GM21786 (cell line): ENCODE results near the gene ZBTB7A.

Source experiments
- ATAC-seq: cut with Tn5 transposase; IDR thresholded peaks from one replicate; pipeline ENCODE4 v1.9.1; 2021; ENCODE audit not compliant: unreplicated experiment

ZBTB7A gene

DNA sequence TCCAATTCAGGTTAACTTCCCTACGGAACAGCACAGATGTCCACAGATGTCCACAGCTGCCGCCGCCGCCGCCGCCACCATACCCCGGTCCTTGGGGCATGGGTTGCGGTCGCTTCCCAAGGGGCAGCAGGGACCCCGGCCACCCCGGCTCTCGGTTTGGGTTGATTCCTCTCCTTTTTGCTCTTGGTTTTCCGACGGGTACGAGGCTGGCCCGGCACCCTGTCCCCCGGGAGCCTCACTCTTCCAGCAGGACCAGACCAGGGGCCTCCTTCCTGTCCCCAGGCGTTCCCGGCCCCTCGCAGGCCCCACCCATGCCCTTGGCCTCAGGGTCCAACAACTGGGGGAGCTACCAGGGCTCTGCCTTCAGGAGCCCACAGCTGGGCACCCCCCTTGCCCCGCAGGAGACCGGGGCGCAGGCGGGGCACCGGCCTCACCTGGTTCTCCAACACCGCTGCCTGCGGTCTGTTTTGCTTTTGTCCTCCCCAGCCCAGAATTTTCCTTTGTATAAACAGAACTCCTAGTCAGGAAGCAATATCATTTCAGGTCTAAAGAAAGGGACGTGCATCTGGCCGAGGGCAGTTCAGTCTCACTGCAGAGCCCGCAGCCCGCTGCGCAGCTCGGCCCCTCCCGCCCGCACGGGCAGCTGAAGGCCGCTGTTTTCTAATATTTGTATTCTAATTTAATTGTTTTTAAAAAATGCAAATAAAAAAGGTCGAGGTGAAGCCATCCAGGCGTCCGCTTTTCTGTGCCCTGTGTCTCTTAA is 27.9 kb downstream of the ZBTB7A start:
- ATAC-seq, result no peak

DNA sequence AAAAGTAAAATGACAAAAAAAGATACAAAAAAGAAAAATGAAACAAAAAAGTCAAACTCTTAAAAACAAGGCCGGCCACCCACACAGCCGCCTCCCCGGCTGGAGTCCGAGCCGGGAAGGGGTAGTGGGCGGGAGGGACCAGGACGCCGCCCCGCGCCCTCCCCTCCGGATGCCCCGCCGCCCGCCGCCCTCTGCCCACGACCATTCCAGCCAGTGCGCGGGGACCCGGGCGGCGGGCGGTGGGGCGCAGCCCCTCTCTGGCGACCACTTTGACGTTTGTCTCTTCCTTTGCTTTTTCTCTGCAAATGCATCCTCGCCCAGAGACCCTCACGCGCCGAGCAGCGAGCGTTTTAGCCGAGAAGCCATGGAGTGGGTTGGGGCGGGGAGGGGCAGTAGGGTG is 28.6 kb downstream of the ZBTB7A start:
- ATAC-seq, result no peak

DNA sequence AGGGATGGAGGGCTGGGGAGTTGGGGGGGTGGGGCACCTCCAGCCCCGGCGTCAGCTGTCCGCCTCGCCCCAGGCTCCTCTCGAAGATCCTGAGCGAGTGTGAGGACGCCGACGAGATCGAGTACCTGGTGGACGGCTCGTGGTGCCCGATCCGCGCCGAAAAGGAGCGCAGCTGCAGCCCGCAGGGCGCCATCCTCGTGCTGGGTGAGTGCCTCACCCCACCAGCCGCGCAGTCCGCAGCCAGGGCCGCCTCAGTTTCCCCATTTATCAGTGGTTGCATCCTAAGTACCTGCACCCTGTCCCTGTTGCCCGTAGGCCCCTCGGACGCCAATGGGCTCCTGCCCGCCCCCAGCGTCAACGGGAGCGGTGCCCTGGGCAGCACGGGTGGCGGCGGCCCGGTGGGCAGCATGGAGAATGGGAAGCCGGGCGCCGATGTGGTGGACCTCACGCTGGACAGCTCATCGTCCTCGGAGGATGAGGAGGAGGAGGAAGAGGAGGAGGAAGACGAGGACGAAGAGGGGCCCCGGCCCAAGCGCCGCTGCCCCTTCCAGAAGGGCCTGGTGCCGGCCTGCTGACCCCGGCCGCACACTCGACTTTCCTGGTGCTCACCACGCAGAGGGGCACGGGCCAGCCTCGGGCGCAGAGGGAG is 29.3 kb downstream of the ZBTB7A start:
- no peak for ATAC-seq

DNA sequence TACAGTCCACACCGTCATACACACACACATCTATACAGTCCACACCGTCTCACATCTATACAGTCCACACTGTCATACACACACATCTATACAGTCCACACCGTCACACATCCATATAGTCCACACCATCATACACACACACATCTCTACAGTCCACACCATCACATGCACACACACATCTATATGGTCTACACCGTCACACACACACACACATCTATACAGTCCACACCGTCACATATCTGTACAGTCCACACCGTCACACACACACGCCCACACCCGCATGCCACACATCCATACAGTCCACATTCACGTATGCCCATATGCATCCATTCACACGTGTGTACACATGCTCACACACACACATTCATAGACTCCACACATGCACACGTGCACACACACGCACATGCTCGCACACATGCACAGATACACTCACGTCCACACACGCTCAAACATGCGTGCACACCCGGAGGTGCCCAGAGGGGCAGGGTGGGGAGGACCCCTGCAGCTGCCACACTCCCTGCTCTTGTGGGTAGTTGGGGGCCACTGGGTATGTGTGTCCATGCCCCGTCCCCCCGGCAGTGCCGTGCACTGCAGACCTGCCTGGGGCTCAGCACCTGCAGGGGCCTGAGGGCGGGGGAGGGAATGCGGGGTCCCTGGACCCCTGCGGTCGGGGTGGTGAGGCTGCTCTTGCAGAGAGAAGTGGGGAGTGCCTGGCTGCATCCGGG is 30.0 kb downstream of the ZBTB7A start:
- ATAC-seq, result no peak

DNA sequence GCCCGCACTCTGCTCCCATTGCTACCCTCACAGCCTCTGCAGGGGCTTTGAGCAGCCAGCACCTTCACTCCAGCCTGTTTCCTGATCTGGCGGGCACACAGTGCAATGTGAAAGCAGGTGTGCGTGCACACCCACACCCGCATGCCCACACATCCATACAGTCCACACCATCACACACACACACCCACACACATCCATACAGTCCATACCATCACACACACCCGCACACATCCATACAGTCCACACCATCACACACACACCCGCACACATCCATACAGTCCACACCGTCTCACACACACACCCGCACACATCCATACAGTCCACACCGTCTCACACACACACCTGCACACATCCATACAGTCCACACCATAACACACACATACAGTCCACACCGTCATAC is 31.1 kb downstream of the ZBTB7A start:
- ATAC-seq, result no peak

DNA sequence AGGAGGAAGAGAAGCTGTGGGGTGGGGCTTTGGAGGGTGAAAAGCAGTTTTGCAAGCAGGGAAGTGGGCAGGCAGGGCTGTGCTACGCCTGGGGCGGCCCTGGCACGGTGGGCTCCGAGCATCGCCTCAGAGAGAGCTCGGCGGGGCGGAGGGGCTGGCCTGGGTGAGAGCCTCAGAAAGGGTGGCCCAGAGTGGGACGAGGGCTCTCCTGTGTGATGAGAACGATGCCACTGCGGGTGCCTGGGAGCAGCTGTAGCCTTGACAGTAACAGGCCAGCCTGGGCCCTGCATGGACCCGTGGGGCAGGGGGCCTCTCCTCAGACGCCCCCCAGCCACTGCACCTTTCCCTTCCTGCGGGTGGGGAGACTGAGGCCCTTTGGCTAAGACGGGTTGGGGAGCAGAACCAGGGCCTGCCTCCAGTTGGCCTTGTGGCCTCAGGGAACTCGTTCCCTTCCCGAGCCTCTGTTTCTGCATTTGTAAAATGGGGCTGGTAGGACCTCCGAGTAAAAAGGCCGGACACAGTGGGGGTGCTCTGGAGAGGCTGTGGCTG is 31.6 kb downstream of the ZBTB7A start:
- no peak for ATAC-seq

DNA sequence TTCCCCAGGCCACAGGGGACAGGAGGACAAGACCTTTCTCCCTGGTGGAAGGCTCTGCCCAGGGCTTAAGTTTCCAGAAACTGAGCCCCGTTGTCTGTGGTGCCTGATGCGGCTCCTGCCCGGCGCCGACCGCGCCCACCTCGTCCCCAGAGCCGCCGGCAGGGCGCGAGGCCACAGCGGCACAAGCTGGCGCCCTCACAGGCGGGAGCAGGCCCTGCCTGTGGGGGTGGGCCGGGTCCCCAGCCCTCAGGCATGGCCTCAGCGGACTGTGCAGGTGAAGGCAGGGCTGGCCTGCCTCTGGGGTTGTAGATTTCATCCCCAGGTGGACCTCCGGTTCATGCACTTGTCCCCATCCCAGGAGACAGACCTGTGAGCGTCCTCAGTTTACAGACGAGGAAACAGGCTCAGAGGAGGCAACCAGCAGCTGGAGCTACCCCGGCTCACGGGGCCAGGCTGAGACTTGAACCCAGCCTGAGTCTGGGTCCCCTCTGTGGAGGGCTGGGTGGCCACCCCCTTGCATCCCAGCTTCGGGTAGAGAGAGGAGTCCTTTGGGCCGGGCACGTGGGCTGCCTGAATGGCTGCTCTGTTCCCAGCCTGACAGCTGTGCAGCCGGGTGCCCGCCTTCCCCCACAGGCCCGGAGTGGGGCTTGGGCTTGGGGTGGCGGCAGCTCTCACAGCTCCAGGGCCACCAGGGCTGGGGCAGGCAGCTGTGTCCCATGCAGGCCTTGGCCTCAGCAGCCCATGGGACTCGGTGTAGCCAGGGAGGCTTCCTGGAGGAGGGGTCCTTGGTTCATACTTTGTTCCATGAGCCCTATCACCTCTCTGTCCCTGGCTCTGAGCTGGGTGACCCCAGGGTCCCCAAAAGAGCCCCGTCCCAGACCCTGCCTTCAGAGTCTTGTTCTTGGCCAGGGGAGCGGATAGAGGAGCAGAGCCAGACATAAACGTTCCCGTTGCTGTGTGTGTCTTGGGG is 32.4 kb downstream of the ZBTB7A start:
- ATAC-seq, result no peak

DNA sequence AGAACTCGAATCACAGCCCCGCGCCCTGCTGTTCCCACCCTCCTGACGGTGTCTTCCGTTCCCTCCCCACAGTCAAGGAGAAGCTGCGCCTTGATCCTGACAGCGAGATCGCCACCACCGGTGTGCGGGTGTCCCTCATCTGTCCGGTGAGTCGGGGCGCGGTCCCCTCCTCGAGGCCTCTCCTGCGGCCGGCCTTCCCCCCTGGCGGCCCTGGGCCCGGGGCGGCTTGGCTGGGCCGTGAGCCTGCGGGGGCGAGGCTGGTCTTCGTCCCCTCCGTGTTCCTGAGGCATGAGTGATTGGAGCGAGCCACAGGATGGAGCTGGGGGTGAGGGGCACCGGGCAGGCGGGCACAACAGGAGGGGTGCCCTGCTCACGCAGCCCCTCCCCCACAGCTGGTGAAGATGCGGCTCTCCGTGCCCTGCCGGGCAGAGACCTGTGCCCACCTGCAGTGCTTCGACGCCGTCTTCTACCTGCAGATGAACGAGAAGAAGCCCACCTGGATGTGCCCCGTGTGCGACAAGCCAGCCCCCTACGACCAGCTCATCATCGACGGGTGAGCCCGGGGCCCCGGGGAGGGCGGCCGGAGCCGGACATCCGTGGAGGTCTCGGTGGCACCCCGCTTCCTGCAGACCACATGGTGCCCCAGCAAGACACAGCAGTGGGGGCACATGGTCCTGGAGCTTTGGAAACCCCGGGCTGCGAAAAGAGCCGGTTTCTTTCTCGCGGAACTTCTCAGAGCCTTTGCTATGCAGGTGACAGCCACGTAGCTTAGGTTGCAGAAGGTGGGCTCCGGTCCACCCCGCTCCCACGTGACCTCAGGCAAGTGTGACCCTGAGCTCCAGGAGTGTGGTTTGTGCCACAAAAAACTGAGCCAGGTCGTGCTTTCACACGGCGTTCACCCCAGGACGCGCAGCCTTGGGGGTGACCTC is 33.4 kb downstream of the ZBTB7A start:
- ATAC-seq, result no peak

DNA sequence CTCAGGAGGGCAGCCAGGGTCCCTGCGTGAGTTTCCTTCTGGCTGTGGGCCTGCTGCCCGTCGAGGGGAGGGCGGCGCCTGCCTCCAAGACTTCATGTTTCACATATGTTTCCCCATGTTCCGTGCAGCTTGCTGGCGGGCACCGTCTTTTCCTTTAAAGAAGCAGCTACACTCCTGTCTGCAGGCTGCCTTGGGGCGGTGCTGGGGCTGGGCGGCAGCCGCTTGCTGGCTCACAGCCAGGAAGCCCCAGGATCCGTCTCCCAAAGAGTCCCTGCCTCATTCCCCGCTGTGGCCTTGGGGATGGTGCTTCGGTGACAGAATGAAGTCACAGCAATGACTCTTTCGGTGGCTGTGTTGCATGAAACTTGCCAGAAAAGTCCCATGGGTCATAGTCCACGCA is 34.3 kb downstream of the ZBTB7A start:
- ATAC-seq, result no peak

DNA sequence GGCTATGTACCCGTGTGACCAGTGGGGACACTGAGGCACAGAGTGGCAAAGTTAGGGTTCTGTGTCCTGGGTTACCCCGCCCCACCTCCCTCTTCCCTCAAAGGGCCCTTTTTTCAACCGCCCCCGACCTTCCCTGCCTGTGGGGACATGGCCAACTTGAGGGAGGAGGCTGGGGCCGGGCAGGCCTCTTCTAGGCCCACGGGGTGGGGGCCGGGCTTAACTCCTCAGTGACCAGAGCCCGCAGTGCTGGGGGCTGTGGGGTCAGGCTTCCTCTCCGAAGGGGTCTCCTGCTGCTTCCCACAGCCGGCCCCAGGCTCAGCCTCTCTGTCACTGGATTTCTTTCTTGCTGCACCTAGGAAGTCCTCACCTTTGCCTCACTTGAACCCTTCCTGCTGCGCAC is 35.3 kb downstream of the ZBTB7A start:
- no peak for ATAC-seq

DNA sequence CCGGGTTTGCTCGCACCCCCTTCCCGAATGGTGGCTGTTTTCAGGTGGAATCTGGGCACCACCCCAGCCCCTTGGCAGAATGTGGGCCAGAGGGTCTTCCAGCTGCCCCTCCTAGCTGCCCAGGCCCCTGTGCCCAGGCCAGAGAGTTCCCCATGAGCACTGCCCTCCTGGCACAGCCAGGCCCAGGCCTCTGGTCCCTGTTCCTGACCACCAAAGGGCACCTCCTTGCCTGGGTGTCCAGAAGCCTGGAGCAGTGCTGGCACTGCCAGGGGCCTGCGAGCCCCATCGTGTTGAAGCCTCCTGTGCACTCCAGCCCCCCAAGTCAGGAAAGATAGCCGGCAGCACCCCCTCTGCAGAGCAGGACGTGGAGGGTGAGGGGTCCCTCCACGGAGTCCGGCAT is 35.7 kb downstream of the ZBTB7A start:
- no peak for ATAC-seq

DNA sequence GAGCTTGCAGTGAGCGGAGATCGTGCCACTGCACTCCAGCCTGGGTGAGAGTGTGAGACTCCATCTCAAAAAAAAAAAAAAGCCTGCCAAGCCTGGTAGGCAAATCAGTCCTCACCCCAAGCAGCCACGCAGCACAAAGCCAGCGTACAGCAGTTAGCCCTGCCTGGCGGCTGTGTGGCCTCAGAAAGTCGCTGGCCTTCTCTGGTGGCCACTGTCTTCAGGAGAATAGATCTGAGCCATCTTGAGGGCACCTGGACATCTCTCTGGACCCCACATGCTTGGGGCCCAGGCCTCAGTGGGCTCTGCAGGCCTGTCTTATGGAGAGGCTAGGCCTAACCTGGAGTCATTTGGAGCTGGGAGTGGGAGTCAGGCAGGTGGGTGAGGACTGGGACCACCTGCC is 36.1 kb downstream of the ZBTB7A start:
- no peak for ATAC-seq

DNA sequence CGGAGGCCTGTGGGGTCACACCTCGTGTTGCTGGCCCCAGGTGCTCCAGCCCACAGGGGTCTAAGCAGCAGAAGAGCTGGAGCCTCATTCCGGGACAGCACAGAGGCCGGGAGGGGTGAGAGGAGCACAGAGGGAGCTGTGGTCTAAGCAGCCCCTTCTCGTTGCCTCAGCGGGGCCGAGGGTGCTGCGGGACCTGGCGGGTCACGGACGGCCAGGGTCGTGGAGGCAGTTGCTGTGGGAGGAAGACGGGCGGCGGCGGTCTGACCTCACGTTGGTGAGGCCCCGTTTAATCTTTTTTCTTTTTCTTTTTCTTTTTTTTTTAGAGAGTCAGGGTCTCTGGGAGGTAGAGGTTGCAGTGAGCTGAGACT is 37.5 kb downstream of the ZBTB7A start:
- ATAC-seq, result no peak

DNA sequence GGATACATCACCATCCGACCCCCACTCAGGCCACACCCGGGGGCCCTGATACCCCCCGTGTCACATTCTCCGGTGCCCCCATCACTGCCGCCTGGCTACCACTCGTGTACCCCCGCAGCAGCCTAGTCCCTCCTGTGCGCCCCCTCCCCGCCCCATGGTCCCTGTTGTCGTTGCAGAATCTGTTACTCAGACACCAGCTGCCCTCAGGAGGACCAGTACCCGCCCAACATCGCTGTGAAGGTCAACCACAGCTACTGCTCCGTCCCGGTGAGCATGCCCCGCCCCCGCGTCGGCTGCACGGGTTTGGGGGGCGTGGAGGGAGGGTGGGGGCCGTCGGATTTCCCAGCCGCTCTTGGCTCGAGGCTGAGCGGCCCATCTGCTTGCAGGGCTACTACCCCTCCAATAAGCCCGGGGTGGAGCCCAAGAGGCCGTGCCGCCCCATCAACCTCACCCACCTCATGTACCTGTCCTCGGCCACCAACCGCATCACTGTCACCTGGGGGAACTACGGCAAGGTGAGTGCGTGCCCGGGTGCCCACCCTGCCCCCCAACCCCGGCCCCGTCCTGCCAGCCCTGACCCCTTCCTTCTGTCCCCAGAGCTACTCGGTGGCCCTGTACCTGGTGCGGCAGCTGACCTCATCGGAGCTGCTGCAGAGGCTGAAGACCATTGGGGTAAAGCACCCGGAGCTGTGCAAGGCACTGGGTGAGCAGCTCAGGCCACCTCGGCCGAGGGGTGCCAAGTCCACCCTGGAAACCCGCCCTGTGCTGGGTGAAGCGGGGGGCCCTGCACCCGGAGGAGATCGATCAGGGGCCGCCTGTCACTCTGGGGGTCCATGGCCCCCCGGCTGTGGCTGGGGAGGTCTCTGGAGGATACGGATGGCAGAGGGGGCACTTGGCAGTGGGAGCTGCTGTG is 38.1 kb downstream of the ZBTB7A start:
- ATAC-seq, result no peak

DNA sequence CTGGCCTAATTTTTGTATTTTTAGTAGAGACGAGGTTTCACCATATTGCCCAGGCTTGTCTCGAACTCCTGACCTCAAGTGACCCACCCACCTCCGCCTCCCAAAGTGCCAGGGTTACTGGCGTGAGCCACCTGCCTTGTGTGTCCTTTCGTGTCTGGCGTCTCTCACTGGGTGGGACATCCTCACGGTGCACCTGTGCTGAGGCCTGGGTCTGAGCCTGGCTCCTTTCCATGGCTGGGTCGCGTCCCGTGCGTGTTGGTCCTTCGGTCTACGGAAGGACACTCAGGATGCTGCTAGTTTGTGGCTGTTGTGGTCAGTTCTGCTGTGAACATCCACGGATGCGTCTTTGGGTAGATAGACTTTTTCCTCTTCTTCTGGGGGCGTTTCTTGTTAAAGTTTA is 39.6 kb downstream of the ZBTB7A start:
- no peak for ATAC-seq

DNA sequence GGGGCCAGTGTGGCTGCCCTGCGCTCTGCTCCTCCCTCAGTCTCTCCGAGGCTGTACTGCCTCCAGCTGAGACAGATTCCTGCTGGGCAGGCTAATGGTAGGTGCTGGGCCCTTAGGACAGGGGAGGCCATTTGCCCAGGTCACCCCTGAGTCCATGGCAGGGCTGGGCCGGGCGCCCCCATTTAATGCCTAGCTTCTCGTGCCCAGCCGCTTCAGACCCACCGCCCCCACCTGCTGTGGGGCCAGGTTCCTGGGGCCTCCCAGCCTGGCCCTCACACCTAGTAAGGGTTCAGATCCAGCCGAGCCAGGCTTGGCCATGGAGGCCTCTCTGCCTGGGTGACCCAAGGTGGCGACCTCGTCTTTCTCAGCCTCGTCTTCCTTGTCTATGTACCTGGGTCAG is 41.4 kb downstream of the ZBTB7A start:
- ATAC-seq, result no peak

DNA sequence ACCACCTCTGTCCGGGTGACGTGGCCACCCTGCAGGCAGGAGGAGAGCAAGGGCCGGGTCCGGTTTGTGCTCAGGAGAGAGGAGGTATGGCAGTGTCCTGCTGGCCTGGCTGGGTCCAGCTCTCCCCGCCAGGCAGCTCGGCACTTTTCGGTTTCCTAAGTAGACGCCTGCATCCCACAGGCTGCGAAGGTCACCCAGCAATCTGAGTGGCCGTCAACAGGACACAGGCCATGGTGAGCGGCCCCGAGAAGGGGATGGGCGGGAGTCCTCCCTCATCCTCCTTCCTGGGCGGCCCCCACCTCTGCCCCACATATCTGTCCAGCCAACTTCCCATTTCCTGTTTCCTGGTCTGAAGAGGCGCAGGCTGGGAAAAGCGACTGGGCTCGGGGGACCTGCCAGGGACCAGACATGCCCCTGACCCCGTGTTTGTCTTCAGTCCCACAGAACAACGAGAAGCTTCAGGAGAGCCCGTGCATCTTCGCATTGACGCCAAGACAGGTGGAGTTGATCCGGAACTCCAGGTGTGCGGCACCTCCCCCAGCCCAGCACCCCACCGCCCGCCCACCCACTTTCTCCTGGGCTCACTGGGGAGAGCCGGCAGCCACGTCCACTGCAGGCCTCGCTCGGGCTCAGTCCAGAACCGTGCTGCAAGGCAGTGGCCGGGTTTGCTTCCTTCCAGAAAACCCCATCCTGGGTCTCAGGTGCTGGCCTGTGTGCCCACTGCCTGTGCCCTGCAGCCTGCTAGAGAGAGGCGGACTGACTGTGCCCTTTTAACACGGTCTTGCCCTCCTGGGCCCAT is 42.9 kb downstream of the ZBTB7A start:
- no peak for ATAC-seq

DNA sequence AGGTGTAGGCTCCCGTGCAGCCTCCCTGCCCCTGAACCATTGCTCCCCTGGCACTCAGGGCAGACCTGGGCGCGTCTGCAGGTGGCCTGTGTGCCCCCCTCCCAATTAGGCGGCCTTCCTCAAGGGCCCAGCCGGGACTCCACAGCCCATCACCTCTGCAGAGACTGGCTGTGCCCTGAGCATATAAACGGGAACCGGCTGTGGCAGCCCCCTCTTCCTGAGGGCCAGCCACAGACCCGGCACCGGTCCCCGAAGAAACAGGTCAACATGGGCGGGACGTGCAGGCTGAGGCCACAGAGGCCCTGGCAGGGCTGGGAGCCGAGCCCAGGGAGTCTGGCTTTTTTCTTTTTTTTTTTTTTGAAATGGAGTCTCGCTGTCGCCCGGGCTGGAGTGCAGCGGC is 47.1 kb downstream of the ZBTB7A start:
- ATAC-seq, result no peak
